Measurements from ENCODE around the gene C1QTNF7.

DNA sequence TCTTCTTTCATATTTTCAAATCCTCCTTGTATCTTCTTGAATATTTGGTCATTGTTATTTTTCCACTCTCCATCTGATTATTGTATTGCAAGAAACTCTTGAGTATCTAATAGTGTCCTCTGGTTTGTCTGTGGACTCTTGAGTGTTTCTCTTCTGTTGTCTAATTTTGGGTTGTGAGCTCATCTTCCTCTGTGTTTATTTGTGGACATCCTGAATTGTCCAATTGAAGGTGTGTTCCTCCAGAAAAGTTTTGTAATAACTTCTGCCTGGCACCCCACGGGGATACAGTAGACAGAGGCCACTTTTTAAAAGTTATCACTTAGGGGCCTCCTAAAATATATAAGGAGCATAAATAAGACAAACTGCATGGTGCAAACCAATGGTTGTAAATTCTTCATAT is 38.8 kb downstream of the C1QTNF7 start:
- TF ChIP-seq EZH2 (IDR thresholded peaks at IDR 0.05; ENCODE audit: borderline replicate concordance, low read depth, low read length, severe bottlenecking) = no peak
- TF ChIP-seq, protein P1, sequence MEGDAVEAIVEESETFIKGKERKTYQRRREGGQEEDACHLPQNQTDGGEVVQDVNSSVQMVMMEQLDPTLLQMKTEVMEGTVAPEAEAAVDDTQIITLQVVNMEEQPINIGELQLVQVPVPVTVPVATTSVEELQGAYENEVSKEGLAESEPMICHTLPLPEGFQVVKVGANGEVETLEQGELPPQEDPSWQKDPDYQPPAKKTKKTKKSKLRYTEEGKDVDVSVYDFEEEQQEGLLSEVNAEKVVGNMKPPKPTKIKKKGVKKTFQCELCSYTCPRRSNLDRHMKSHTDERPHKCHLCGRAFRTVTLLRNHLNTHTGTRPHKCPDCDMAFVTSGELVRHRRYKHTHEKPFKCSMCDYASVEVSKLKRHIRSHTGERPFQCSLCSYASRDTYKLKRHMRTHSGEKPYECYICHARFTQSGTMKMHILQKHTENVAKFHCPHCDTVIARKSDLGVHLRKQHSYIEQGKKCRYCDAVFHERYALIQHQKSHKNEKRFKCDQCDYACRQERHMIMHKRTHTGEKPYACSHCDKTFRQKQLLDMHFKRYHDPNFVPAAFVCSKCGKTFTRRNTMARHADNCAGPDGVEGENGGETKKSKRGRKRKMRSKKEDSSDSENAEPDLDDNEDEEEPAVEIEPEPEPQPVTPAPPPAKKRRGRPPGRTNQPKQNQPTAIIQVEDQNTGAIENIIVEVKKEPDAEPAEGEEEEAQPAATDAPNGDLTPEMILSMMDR (IDR thresholded peaks at IDR 0.05; ENCODE audit: borderline replicate concordance, extremely low read depth, low read length, poor library complexity, severe bottlenecking) = no peak

Data from DND-41 (cell line).